SHP77 (cell line): Measurements from ENCODE around the gene IL20.
"Not testable (repeated sequence)": the region's sequence is repeated elsewhere in the genome, so short reads cannot be mapped to it uniquely, and the experiment has no call there.

Source experiments
- DNase-seq, 2 experiments: peaks; one replicate each; lab custom pipeline; 2025; lab: John Stamatoyannopoulos, UW

The IL20 gene

GRCh38 chr1:206843626-206844025 lies 21.8 kb upstream of the IL20 start:
- DNase-seq = no peak

GRCh38 chr1:206846487-206846886 lies 18.9 kb upstream of the IL20 start:
- DNase-seq = no peak

GRCh38 chr1:206847337-206847834 lies 18.0 kb upstream of the IL20 start:
- no peak for DNase-seq

GRCh38 chr1:206847946-206848345 lies 17.5 kb upstream of the IL20 start:
- no peak for DNase-seq

- DNase-seq = no peak
Observed at GRCh38 chr1:206850401-206850800, 15.0 kb upstream of the IL20 start.

GRCh38 chr1:206851341-206852010 lies 13.9 kb upstream of the IL20 start:
- no peak for DNase-seq

- DNase-seq = not testable (repeated sequence)
Observed at GRCh38 chr1:206852662-206853061, 12.8 kb upstream of the IL20 start.

- DNase-seq = not testable (repeated sequence)
Observed at GRCh38 chr1:206853696-206854095, 11.7 kb upstream of the IL20 start.

- no peak for DNase-seq
Observed at GRCh38 chr1:206854401-206855129, 10.9 kb upstream of the IL20 start.

GRCh38 chr1:206855859-206856258 lies 9.6 kb upstream of the IL20 start:
- no peak for DNase-seq

GRCh38 chr1:206856674-206857464 lies 8.6 kb upstream of the IL20 start:
- no peak for DNase-seq

GRCh38 chr1:206859082-206859521 lies 6.3 kb upstream of the IL20 start:
- no peak for DNase-seq

- DNase-seq = no peak
Observed at GRCh38 chr1:206860165-206860564, 5.3 kb upstream of the IL20 start.

GRCh38 chr1:206863266-206863665 lies 2.2 kb upstream of the IL20 start:
- no peak for DNase-seq

- DNase-seq = no peak
Observed at GRCh38 chr1:206866062-206866461, 639 bp downstream of the IL20 start.

- DNase-seq = no peak
Observed at GRCh38 chr1:206867239-206867638, 1.8 kb downstream of the IL20 start.

GRCh38 chr1:206867716-206868115 lies 2.3 kb downstream of the IL20 start:
- no peak for DNase-seq

- DNase-seq = no peak
Observed at GRCh38 chr1:206868264-206868663, 2.8 kb downstream of the IL20 start.

- no peak for DNase-seq
Observed at GRCh38 chr1:206872139-206872538, 6.7 kb downstream of the IL20 start.

GRCh38 chr1:206873603-206874188 lies 8.3 kb downstream of the IL20 start:
- no peak for DNase-seq

GRCh38 chr1:206875752-206876377 lies 10.4 kb downstream of the IL20 start:
- no peak for DNase-seq

GRCh38 chr1:206878456-206878855 lies 13.0 kb downstream of the IL20 start:
- DNase-seq = no peak
